HG02588 (cell line): ENCODE results near the gene SF3B6.
"Not testable (repeated sequence)": the region's sequence is repeated elsewhere in the genome, so short reads cannot be mapped to it uniquely, and the experiment has no call there.

Experiments
- ATAC-seq: cut with Tn5 transposase; IDR thresholded peaks from one replicate; pipeline ENCODE4 v1.9.1; 2021; ENCODE audit warnings: mild to moderate bottlenecking, moderate library complexity; ENCODE audit not compliant: unreplicated experiment

SF3B6 gene

DNA sequence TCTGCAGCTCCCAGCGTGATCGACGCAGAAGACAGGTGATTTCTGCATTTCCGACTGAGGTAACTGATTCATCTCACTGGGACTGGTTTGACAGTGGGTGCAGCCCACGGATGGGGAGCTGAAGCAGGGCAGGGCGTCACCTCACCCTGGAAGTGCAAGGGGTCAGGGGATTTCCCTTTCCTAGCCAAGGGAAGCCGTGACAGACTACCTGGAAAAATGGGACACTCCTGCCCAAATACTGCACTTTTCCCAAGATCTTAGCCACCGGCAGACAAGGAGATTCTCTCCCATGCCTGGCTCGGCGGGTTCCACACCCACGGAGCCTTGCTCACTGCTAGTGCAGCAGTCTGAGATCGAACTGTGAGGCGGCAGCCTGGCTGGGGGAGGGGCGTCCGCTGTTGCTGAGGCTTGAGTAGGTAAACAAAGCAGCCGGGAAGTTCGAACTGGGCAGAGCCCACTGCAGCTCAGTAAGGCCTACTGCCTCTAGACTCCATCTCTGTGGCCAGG is 19.1 kb upstream of the SF3B6 start:
- not testable (repeated sequence) for ATAC-seq

DNA sequence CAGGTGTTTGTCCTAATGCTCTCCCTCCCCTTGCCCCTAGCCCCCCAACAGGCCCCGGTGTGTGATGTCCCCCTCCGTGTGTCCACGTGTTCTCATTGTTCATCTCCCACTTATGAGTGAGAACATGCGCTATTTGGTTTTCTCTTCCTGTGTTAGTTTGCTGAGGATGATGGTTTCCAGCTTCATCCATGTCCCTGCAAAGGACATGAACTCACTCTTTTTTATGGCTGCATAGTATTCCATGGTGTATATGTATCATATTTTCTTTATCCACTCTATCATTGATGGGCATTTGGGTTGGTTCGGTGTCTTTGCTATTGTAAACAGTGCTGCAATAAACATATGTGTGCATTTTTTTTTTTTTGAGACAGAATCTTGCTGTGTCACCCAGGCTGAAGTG is 17.1 kb upstream of the SF3B6 start:
- not testable (repeated sequence) for ATAC-seq

DNA sequence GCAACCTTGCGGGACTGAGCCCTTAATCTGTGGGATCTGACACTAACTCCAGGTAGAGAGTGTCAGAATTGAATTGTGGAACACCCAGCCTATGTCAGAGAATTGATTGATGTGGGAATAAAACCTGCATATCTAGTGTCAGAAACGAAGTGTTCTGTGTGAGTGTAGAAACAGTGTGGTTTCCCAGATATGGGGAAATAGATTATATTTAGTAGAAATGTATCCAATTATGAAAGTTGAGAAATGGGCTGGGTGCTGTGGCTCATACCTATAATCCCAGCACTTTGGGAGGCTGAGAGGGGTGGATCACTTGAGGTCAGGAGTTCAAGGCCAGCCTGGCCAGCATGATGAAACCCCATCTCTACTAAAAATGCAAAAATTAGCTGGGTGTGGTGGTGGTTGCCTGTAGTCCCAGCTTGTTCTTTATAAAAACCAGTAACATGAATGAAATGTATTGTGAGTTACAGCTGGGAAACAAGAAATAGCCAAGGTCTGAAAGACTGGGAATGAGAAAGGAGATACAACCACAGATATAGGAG is 12.8 kb upstream of the SF3B6 start:
- ATAC-seq, result no peak

- ATAC-seq, result no peak
Measured at GRCh38 chr2:24087032-24087431, 10.9 kb upstream of the SF3B6 start.

DNA sequence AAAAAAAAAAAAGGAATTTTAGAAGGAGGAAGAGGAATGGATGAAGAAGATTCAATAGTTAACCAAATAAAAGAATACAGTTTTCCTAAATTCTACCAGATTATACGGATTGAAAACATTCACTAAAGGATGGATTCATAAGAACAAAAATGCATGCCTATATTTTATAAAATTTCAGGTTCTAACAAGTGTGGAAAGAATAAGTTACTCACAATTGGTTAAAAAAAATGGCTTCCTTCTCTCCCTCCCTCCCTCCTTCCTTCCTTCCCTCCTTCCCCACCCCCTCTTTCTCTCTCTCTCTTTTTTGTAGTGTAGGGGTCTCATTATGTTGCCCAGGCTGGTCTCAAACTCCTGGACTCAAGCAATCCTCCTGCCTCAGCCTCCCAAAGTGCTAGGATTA is 10.1 kb upstream of the SF3B6 start:
- ATAC-seq, result no peak

DNA sequence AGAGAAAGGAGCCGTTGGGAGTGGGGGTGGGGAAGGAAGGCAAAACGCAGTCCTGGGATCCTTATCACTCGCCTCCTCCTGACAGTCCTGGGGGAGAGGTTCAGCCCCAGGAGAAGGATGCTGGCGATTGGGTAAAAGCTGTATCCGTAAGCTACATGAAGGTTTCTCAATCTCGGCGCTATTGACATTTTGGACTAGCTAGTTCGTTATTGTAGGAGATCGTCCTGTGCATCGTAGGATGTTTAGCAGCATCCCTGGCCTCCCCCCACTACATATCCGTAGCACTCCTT is 9.0 kb upstream of the SF3B6 start:
- ATAC-seq, result no peak

- peak; percentile 77 for ATAC-seq
Measured at GRCh38 chr2:24084386-24085199, 8.5 kb upstream of the SF3B6 start, which contains the start of gene TP53I3. TP53I3 (minus strand) TSS chr2:24084834; CDS start chr2:24084326, 508 bp downstream.

DNA sequence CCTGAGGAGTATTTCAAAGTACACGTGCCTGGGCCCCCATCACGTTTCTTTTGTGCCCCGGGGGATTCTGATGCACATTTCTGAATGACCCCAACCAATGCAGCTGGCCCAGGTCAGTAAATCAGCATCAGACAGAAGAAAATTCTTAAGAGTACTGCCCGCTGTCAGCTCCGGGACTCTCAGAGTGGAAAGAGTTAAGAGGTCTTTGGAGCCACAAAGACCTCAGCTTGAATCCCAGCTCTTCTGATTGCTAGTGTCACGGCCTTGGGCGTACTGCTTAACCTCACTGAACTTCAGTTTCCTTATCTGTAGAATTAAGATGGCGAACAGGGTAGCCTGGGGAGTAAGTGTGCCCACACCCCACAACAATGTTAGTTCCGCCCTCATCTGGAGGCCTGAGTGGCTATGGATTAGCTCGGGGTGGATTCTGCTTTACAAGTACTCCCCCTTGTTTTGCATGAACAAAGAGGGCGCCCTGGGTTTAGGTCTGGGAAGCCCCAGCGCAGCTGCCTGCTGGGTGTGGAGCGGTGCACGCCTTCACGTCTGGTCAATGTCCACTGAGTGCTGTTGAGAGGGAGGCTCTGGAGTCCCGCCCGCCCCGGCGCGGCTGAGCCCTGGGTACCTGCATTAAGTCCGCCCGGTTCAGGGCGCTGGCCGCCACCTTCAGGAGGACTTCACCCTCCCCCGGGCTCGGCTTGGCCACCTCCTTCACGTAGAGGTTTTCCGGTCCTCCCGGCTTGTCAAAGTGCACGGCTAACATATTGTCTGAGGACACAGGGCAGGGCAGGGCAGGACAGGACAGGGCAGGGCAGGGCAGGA is 7.7 kb upstream of the SF3B6 start:
- ATAC-seq, result peak; percentile 81

DNA sequence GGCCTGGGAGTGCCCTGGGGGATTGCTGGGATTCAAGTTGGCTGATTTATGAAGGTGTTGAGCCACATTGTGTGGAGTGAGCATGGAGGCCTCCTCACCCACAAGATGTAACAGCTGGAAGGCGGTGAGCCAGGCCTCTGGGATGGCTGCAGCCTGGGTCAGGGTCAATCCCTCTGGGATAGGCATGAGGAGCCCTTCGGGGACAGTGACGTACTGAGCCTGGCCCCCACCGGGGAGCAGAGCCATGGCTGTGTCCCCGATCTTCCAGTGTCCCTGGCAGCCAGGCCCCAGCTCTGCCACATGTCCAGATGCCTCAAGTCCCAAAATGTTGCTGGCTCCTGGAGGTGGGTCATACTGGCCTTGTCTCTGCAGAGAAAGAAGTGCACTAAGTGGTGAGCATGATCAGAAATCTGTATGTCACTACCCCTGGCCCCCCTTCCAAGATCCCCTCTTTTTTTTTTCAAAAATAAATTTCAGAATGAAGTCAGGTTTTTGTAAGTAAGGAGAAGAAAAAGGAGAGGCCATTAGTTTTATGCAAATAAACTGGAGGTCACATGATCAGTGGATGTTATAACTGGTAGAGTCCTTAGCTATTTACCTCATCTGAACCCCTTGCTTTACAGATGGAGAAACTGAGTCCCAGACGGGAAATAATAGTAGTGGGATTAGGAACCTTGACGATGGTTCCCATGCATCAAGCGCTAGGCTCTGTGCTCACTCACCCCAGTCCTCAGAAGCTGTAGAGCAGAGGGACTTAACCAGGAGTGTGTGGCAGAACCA is 6.9 kb upstream of the SF3B6 start:
- ATAC-seq, result no peak

DNA sequence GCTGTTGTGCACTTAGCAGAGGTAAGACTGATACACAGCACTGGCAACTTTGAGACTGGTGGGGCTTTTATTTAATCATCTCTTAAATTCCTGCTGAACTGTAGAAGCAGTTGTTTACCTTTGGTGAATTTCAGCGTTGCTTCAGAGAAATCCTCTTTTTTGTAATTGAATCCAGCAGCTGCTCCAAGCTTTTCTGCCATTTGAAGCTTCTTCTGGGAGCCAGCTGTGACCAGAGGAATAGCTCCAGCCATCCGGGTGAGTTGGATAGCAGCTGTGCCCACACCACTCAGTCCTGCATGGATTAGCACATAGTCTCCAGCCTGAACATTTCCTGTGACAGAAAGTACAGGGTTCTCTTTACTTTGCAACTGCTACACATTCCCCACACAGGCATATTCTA is 4.6 kb upstream of the SF3B6 start:
- no peak for ATAC-seq

DNA sequence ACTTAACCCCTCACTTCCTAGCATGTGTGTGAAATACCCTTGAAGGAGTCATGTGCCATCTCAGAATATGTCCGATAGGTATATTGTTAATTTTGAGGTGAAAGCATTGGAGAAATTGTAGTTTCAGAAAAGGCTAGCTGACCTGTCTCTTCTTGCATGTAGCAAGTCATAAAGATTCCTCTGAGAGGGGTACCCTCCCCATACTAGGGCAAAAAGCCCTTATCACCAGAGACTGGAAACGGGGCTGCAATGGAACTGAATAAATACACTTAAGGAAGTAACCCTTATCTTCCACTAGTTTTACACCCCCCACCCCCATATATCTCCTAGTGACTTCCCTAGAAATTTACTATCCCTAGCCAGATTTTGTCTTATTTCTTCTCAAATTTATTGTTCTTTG is 1.8 kb upstream of the SF3B6 start:
- no peak for ATAC-seq

- no peak for ATAC-seq
Measured at GRCh38 chr2:24077535-24077877, 1.4 kb upstream of the SF3B6 start.

GRCh38 chr2:24076849-24077534 is 866 bp upstream of the SF3B6 start:
- peak; percentile 14 for ATAC-seq

DNA sequence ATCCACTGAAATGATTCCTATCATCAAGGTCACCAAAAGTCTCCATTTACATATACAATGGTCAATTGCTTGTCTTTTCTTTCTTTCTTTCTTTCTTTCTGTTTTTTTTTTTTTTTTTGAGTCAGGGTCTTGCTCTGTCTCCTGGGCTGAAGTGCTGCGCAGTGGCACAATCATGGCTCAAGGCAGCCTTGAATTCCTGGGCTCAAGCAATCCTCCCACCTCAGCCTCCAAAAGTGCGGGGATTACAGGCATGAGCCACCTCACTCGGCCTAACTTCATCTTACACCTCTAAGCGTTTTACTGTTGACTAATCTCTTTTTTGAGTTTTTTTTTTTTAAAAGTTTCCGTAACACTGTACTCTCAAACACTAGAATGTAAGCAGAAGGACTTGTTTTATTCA is 867 bp downstream of the SF3B6 start:
- no peak for ATAC-seq

DNA sequence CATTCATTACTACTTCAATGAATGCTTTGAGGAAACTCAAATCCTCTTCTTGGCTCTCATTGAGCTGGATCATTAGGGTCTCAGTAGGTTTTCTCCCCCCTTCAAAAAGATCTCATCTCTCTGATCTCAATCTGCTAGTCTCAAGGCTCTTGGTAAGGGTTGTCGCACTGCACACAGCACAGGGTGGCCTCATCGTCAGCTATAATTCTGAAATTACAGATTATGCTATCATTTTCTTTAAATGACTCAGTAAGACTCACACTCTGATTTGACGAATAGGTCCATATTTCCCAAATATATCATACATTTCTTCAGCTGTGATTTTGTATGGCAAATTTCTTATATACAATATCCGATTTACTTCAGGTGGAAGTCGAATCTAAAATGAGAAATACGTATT is 2.3 kb downstream of the SF3B6 start:
- no peak for ATAC-seq

DNA sequence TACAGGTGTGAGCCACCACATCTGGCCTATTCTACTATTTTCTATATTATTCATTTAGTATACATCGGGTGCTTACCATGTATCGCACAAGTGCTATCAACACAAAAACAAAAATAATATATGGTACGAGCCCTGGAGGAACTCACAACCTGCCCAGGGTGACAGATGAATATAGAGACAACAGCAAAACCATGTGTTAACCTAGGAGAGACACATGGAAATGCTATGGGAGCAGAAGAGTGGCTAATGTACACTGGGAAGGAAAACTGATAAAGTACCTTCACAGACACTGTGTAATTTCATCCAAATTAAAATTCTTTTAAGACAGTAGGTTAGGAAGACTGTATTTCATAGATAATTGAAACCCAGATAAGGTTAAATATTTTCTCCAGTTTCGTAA is 3.9 kb downstream of the SF3B6 start:
- ATAC-seq, result no peak

GRCh38 chr2:24065341-24065740 is 10.8 kb downstream of the SF3B6 start:
- ATAC-seq, result no peak

DNA sequence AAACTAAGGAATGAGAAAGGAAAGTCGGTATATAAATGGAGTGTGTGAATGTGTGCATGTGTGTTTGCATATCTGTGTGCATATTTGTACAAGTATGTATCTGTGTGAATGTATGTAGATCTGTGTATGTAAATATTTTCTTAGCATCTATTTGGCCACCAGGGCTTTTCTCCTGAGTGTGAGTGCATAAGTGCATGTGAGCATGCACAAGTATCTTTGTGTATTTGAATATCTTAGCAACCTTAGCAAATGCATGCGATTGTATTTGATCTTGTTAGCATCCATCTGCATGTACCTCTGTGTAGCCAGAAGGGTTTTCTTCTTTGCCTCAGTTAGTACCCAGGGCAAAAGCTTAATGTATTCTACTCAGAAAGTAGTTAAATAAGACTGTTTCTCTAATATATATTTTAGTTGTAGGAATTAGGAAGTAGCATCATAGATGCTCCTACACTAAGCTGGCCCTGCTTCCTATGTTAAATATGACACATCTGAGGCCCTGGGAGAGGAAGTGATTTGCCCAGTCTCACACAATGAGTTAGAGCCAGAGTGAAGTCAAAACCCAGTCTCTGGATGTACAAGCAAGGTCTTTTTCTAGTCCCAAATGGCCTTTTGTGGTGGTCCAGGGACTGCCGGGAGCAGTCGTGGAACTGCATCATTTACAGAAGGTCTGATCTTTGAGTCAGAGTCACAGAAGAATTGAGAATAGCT is 17.4 kb downstream of the SF3B6 start:
- ATAC-seq, result no peak

DNA sequence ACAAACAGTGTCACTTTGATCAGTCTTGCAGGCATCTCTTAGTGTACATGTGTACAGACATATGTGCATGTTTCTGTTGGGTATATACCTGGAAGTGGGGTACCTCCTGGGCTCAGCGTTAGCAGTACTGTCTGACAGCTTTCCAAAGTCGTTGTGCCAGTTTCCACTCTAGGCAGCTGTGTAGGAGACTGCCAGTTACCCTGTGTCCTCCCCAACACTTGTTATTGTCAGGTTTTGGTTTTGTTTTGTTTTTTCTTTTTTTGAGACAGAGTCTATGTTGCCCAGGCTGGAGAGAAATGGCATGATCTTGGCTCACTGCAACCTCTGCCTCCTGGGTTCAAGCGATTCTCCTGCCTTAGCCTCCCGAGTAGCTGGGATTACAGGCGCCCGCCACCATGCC is 20.4 kb downstream of the SF3B6 start:
- ATAC-seq, result no peak
